Islet precursor cell (in vitro differentiated cells): ENCODE data around the gene KAZALD1.
A peak's percentile ranks its signal among the peaks of the same experiment; 100 is the strongest.

Source experiments
- DNase-seq: peaks from one replicate; pipeline ENCODE4 v3.0.0-alpha.2; 2018

The KAZALD1 gene

GRCh38 chr10:101061624-101062231, at the start of gene KAZALD1:
Gene KAZALD1, plus strand, starts transcription at chr10:101061989. Its CDS starts 604 bp downstream, at chr10:101062593.
- peak; percentile 73 for DNase-seq

GRCh38 chr10:101012525-101013364, 49.0 kb upstream of the KAZALD1 start:
- DNase-seq, result peak; percentile 91

GRCh38 chr10:101013365-101013825, 48.4 kb upstream of the KAZALD1 start:
- DNase-seq, result no peak

GRCh38 chr10:101014230-101014884, 47.4 kb upstream of the KAZALD1 start:
- DNase-seq, result peak; percentile 87

DNA sequence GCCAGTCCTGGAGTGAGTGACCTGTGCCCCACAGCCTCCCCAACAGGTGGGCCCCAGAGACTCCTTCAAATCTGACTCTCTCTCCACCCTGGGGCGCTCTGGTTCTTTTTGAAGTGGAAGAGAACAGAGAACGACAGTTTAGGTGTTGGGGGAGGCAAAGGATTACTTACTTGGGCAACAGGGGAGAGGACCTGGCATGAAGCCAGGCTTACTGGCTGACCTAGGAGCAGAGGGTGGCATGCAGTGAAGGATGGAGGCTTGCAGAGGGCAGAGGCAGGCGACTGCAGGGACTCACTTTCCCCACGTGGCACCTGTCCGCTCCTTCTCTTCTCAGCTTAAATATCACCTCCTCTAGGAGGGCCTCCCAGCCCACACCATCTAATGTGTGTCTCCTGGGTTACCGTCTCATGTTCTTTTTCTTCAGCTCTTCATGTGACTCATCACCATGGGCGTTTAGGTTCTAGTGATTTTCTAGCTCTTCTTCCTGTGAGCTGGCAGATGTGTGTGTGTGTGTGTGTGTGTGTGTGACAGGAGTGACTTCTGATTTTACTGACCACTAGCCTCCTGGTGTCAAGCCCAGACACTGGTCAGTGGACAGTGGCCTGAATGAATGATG, 46.7 kb upstream of the KAZALD1 start:
- no peak for DNase-seq

DNA sequence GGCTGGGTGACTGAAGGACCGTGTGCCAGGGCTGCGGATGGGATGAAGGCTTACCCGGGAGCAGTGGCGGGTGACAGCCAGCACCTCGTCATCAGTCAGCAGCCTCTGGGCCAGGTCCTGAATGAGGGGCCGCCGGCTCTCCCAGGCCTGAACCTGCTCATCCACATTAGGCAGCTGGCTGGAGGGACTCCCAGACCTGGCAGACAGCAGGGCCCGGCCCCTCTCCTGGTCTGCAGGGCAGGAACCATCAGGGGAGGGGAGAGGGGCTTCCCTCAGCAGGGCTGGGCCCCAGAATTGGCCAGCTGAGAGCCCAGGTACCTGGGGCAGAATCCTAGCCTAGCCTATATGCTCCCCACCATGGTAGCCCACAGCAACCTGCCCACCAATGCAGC, 46.2 kb upstream of the KAZALD1 start:
- no peak for DNase-seq

DNA sequence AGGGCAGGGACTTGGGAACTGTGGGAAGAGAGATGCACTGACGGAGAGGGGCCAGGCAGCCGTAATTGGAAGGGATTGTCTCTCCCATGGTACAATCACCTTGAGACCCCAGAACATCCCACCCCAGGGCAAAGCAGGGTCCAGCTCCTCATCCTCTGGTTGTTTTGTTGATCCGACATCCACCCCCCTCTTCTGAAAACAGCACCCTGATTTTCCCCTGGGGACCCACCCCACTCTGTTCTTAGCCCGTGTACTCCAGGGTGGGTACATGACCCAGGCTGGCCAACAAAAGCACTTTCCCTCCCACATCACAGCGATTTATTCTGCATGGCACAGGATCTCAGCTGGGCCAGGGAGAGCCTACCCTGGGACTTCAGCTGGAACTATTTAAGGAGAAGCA, 45.0 kb upstream of the KAZALD1 start:
- no peak for DNase-seq

DNA sequence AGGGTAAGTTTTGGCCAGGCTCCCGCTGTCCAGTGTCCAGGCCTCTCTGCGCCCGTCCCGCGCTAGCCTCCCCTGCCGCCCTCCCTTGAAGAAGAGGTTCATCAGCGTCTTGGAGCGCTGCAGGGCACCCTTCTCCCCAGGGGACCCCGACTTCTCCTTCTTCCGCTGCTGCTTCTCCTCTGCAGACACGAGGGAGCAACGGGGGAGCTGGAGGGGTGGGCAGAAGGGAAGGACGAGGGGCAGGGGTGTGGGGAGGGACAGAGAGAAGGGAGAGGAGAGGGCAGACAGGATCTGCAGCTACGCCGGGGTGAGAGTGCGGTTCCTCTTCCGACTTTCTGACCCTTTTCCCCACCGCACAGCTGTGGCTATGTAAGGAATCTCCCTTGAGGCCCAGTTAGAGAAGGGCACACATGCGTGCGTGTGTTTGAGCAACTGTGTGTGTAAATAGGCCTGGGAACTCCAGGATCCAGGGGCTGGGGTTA, 43.6 kb upstream of the KAZALD1 start:
- DNase-seq, result peak; percentile 69

- DNase-seq, result peak; percentile 96
Observed at GRCh38 chr10:101018600-101019439, 43.0 kb upstream of the KAZALD1 start.

DNA sequence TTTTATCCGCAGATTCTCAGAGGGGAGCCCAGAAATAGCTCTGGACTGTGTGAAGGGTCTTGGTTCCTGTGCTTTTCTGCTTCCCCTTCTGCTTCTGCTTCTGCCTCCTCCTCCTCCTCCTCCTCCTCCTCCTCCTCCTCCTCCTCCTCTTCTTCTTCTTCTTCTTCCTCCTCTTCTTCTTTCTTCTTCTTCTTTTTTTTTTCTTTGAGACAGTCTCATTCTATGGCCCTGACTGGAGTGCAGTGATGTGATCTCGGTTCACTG, 42.4 kb upstream of the KAZALD1 start:
- no peak for DNase-seq

DNA sequence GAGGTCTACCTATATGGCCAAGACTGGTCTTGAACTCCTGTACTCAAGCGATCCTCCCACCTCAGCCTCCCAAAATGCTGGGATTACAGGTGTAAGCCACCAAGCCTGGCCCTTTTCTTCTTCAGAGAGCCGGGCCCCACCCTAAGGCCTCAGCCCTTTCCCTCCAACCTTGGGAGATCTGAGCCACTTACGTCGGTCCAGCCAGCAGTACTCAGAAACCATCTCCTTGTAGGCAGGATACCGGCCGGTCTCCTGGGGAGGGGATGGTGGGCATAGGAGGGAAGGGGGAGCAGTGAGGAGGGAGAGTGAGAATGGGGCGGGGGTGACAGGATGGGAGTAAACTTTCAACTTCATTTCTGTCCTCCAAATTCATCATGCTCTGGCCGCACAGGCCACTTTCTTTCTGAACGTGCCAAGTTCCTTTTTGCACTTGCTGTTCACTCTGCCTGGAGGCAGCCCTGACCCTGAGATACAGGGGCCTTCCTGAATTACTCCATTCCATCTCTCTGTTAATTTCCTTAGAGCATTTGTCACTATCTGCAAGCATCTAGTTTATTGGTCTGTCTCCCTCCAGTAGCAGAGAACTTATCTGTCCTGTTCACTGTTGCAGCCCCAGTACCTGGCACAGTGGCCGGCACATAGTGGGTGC, 41.2 kb upstream of the KAZALD1 start:
- no peak for DNase-seq

GRCh38 chr10:101021239-101021638, 40.5 kb upstream of the KAZALD1 start:
- no peak for DNase-seq

DNA sequence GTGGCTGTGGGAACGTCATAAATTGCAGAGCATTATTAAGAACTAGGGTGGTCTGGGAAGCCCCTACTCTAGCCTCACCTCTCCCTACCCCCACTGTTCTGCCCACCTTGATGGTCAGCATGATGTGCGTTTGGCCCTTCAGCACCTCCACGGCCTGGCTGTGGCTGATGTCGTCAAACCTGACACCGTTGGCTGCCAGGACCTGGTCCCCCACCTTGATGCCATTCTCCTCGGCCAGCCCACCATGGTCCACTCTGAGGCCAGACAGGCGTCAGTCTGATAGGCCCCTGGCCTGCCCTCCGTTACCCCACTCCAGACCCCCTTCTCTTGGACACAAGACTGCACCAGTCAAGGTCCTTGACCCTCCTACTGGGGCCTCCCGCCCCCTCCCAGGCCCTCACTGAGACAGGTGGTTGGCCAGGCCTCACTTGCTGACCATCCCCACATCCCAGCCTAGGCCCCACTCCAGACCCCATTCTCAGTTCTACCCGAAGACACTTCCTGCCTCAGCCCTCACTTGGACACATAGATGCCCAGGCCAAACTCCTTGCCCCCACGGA, 40.0 kb upstream of the KAZALD1 start:
- no peak for DNase-seq

DNA sequence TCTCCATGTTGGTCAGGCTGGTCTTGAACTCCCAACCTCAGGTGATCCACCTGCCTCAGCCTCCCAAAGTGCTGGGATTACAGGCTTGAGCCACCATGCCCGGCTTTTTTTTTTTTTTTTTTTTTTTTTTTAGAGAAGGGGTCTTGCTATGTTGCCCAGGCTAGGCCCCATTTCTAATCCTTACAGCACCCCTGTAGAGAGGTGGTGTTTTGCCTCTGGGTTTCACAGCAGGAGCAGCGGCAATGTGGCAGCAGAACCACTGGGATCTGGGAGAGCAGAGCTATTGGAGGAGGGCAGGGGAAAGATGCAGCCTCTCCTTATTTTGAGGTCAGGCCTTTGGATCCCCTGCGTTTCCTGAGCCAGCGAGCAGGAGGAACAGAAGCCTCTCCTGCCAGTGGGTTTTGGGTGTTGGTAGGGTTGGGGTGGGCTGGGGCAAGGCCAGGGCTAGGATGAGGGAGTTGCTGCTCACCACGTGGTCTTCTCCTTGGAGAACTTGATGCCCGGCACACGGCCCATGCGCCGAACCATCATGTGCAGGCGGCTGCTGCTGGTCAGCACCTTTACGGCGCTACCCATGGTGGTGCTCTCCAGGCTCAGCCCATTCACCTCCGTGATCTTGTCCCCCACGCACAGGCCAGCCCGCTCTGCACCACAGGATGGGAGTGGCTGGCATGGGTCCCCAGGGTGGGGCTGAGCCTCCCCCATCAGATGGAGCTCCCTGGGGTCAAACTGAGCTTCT, 38.7 kb upstream of the KAZALD1 start:
- DNase-seq, result no peak

DNA sequence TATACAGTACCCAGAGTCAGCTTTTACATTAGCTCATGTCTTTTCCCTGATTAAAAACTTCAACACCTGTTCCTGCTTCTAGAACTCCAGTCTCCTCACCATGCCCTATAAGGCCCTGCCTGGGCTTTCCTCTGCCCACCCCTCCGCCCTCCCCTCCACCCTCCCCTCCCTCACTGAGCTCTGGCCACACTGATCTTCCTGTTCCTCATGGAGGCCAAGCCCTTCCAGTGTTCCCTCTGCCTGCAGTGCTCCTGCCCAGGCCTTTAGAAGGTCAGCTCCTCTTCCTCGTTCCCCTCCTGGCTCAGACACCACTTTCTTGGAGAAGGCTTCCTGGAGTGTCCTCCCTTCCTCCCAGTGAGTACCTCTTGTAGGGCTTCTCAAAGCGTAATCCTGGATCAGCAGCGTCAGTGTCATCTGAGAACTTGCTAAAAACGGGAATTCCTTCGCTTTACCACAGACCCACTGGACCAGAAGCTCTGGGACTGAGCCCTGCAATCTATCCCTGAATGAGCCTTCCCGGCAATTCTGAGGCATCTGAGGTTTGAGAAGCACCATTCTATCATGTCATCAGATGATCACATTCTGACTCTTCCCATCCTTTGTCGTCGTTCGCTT, 34.6 kb upstream of the KAZALD1 start:
- DNase-seq, result no peak

DNA sequence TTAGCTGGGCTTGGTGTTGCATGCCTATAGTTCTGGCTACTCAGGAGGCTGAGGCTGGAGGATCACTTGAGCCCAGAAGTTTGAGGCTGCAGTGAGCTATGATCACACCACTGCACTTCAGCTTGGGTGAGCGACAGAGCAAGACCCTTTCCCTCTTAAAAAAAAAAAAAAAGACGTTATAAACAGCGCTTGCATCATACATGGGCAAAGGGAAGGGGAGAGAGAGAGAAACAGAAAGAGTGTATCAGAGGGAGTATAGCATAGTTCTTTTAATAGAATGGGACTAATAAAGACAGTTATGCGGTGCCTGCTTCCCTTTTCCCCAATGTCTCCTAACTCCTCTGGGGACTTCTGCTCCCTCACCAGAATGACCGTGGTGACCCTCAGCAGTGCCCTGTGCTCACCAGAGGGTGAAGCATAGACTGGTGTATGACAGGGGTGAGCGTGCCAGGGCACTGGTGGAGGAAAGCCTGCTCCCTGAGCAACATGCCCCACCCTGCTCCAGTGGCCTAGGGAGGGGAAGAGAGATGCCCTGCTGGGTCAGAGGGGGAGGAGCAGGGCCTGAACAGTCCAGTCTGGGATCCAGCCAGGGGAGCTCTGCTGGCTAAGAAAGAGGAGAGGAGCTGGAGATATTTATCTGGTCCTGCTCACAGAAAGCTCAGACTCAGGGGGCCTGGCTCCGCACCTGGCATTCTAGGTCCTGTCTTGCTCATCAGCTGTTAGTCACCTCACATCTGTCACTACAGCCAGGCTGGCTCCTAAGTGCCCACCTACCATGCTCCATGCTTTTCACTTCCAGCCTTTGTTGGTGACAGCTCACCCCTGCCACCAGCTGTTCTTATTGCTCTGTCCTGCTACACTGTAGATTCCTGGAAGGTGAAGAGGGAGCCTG, 33.1 kb upstream of the KAZALD1 start:
- DNase-seq, result no peak

DNA sequence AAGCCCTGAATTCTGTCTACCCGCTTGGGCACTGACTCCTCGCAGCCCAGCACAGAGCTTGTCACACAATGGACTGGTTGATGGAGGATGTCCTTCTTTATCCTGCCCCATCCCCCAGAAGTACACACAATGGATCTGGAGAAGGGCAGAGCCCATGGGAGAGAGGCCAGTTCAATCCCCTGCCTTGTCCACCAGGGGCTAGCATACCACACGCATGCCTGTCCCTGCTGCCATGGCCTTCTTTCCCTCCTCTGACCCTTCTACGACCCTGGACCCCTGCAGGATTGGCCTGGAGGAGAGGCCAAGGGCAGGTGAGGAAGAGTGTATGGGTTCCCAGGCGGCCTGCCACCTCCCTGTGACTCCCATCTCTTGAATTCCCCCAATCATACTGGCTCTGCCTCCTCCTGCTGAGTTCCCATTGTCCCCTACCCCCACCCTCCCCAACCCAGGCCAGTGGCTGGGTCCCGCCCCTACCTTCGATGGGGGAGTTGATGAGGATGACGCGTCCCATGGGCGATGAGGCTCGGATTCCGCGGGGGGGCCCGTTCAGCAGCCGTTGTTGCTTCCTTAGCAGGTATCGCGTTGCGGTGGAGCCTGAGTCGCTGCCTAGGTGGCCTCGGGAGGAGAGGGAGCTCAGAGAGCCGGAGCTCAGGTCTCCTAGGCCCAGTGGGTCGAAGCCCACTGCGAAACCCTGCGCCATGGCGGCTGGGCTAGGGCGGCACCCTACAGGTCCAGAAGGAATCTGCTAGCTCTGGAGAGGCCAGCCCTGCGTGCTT, 32.1 kb upstream of the KAZALD1 start:
- DNase-seq, result peak; percentile 74

DNA sequence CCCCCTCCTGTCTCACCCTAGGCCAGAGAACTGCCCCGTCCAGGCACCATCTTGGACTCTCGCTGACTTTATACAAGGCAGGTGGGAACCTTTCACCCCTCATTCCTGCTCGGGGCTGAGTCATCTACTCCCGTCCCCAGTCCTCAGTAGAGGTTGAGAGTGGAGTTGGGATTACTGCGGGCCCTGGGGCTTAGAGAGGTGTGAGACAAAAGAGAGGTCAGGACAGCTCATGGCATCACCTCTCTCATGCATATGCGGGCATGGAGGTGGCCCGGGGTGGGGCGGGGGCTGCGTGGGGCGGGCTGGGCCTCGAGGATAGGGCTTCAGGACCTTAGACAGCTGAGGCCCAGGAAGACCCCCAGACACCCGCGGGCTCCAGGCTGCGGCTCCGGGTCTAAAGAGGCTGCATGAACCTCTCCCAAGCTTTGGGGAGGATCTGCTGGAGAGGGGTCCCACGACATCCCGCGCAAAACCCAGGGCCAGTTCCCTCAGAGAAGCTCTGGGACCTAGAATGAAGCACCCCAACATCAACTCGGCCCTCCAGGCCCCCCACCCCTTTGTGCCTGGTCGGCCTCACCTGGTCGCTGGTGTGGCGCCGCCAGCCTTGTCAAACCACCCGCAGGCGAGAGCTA, 31.2 kb upstream of the KAZALD1 start:
- peak; percentile 75 for DNase-seq
